Left lung (tissue), 10 donors: Measurements from ENCODE around the gene FREM1. TPM values are rescaled to one million over a fixed set of nuclear protein-coding genes. Genes with fewer than 3 reads are reported as not detected.

Experiments
- ATAC-seq: fragments of 200-7000 bp; cut with Tn5 transposase; one replicate; pipeline ENCODE4 v1.9.1; 2020; ENCODE audit warnings: moderate library complexity
- DNase-seq, 4 donors: peaks; one replicate each; pipeline ENCODE4 v3.0.0-alpha.2; 2013 to 2020
- H3K27ac ChIP-seq, 2 donors: fragments of 200-600 bp; sonication (generic) in 1 of 2; one replicate each; pipeline versions ENCODE4 v1.5.0 to v1.8.0; 2020 to 2021
- H3K27me3 ChIP-seq, 2 donors: fragments of 200-600 bp; sonication (generic) in 1 of 2; one replicate each; pipeline versions ENCODE4 v1.5.0 to v1.8.0; 2020 to 2021
- H3K36me3 ChIP-seq, 2 donors: fragments of 200-600 bp; sonication (generic) in 1 of 2; one replicate each; pipeline versions ENCODE4 v1.5.0 to v1.8.0; 2020 to 2021
- H3K4me1 ChIP-seq, 2 donors: fragments of 200-600 bp; one replicate each; pipeline ENCODE4 v1.8.0; 2021
- H3K4me3 ChIP-seq, 2 donors: fragments of 200-600 bp; sonication (generic) in 1 of 2; one replicate each; pipeline versions ENCODE4 v1.5.0 to v1.8.0; 2020 to 2021; ENCODE audit warnings: mild to moderate bottlenecking in 1 of 2
- H3K9me3 ChIP-seq, 2 donors: fragments of 200-600 bp; sonication (generic) in 1 of 2; one replicate each; pipeline versions ENCODE4 v1.5.0 to v1.8.0; 2020 to 2021
- intact Hi-C, 2 donors: fragments of 100-400 bp; cut with DNase I; formaldehyde crosslinking; loops; one replicate each; pipeline versions ENCODE4 v1.11.2 to v1.14.2; 2022
- polyA plus RNA-seq, 6 donors: library from polyadenylated mRNA; unstranded; fragments of 120-200 nt; gene quantifications; one replicate each; pipeline ENCODE4 v1.2.1, GENCODE V29; 2013; ENCODE audit not compliant: insufficient read length in 6 of 6
- total RNA-seq, 2 donors: library from RNA; stranded (reverse); fragmentation: NEBNext Ultra II Directional; extraction: Animal tissue kit (Norgen Biotek cat#: 25700); gene quantifications; one replicate each; pipeline ENCODE4 v1.2.1, GENCODE V29; 2021
- TF ChIP-seq, protein P1 (sequence below), 2 donors: fragments of 200-600 bp; sonication (generic) in 1 of 2; IDR thresholded peaks; one replicate each; pipeline versions ENCODE4 v1.5.0 to v1.8.0; 2021; ENCODE audit warnings: antibody characterized with exemption in 2 of 2
- donor health status: DM: no; HTN: yes; CAD: no.
- donor health status: DM: no; HTN: no; CAD: no.

FREM1 gene
- total and polyA plus RNA-seq, 8 donors = 2.4 to 104 (median 66.4) TPM

DNA sequence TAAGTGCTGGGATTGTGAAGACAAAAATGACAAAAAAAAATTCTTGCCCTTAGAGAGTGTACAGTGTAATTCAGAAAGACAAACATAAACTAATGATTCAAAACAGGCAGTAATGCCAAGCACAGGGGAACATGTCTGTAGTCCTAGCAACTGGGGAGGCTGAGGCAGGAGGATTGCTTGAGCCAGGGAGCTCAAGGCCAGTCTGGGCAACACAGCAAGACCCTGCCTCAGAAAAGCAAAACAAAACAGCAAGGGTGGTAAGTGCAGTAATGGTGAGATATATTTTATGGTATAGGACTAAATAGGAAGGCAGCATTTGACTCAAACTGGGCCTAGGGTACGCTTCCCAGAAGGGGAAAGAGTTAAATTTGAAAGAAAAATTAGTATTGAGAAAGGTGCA, 18.9 kb downstream of the FREM1 start:
- Histone ChIP-seq H3K4me3 (no peak overlapping the region), H3K9me3 (no peaks in the 10 kb centered on the region), H3K36me3 (no peaks in the 10 kb centered on the region), H3K27me3 (no peaks in the 10 kb centered on the region), H3K27ac (no peak overlapping the region), H3K4me1 (no peaks in the 10 kb centered on the region)
- intact Hi-C loops = no loop called here
- TF ChIP-seq, protein P1, sequence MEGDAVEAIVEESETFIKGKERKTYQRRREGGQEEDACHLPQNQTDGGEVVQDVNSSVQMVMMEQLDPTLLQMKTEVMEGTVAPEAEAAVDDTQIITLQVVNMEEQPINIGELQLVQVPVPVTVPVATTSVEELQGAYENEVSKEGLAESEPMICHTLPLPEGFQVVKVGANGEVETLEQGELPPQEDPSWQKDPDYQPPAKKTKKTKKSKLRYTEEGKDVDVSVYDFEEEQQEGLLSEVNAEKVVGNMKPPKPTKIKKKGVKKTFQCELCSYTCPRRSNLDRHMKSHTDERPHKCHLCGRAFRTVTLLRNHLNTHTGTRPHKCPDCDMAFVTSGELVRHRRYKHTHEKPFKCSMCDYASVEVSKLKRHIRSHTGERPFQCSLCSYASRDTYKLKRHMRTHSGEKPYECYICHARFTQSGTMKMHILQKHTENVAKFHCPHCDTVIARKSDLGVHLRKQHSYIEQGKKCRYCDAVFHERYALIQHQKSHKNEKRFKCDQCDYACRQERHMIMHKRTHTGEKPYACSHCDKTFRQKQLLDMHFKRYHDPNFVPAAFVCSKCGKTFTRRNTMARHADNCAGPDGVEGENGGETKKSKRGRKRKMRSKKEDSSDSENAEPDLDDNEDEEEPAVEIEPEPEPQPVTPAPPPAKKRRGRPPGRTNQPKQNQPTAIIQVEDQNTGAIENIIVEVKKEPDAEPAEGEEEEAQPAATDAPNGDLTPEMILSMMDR (IDR thresholded peaks at IDR 0.05) = no peak
- peak; percentile 55 for ATAC-seq
- DNase-seq = no peak

DNA sequence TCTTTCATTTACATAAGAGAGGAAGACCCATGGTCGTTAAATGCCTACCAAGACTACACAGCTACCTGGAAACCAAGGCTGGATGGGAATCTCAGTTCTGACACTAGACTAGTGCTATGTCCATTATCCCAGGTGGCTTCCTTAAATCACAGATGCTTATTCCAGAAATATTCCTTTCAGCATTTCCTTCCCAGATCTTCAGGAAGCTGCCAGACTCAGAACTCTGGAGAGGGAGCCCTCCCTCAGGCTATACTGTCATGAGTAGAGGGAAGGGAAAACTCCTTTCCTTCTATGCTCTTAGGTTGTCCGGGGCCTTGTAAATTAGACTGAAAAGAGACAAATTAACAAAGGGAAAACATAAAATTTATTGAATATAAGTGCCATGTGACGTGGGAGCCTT, 20.8 kb downstream of the FREM1 start:
- no peaks in the 10 kb centered on the region for H3K9me3 ChIP-seq
- DNase-seq = peak in 2 of 4 donors; percentile 50 to 73
- TF ChIP-seq, protein P1 (IDR thresholded peaks at IDR 0.05) = no peak
- intact Hi-C loops = no loop called here
- no peaks in the 10 kb centered on the region for H3K27me3 ChIP-seq
- H3K4me3 ChIP-seq = no peak overlapping the region
- H3K27ac ChIP-seq = no peak overlapping the region
- no peaks in the 10 kb centered on the region for H3K4me1 ChIP-seq
- H3K36me3 ChIP-seq = no peaks in the 10 kb centered on the region
- no peak for ATAC-seq

DNA sequence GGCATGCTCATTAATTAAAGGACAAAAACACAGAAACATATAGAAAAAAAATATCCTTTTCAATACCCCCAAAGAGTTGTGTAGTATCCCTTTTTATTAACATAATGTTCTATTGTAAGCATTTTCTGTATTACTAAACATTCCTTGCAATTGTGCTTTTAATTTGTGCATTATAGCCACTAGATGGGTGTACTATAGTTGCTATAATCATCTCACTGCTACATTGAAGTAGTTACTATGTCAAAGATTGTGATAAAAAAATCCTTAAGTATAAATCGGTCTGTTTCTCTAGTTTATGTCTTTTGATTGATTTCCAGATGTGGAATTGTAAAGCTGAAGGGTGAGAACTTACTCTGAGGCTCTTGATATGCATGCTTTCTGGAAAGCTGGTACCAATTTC, 21.4 kb downstream of the FREM1 start:
- no peak for ATAC-seq
- no peaks in the 10 kb centered on the region for H3K36me3 ChIP-seq
- H3K4me1 ChIP-seq = no peaks in the 10 kb centered on the region
- H3K27ac ChIP-seq = no peak overlapping the region
- H3K4me3 ChIP-seq = no peak overlapping the region
- H3K9me3 ChIP-seq = no peaks in the 10 kb centered on the region
- H3K27me3 ChIP-seq = no peaks in the 10 kb centered on the region
- no peak for DNase-seq
- TF ChIP-seq, protein P1 (IDR thresholded peaks at IDR 0.05) = no peak
- intact Hi-C loops = no loop called here

DNA sequence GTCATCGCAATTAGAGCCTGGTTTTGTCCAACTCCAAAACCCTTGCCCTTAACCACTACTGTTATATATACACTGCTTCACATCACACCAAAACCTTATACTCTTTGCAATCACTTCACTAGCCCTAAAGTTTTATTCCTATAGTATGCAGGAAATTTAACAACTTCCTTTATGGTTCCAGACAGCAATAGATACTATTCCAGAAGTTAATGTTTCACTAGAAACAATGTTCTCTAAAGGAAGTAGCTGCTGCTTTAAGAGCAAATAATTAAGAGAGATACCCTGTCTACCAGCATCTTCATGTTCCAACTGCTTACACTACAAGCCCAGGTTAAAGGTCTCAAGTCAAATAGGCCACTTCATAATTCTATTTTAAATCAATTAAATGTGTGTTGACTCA, 22.0 kb downstream of the FREM1 start:
- ATAC-seq = no peak
- DNase-seq = no peak
- no peak overlapping the region for H3K27ac ChIP-seq
- no peaks in the 10 kb centered on the region for H3K4me1 ChIP-seq
- no peaks in the 10 kb centered on the region for H3K9me3 ChIP-seq
- H3K4me3 ChIP-seq = no peak overlapping the region
- H3K36me3 ChIP-seq = no peaks in the 10 kb centered on the region
- TF ChIP-seq, protein P1 (IDR thresholded peaks at IDR 0.05) = no peak
- intact Hi-C loops = no loop called here
- no peaks in the 10 kb centered on the region for H3K27me3 ChIP-seq

DNA sequence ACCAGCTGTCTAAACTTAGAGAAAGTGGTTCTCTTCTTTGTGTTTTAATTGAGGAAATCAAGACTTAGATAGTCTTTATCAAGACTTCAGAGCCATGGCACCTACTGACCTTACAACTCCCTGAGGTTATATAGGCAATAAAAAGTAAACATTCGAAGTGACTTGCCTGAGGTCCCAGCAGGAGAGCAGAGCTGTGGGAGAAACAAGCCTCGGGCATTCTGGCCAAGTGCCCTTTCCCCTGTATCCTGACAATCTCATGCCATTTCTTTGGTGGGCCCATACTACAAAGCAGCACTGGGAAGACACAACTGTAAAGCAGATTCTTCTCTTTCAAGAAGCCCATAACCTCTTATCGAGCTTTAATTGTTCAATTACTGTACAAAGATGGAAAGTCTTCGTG, 23.1 kb downstream of the FREM1 start:
- no peaks in the 10 kb centered on the region for H3K9me3 ChIP-seq
- H3K4me3 ChIP-seq = no peak overlapping the region
- intact Hi-C loops = no loop called here
- no peak for ATAC-seq
- TF ChIP-seq, protein P1 (IDR thresholded peaks at IDR 0.05) = no peak
- DNase-seq = no peak
- H3K4me1 ChIP-seq = no peaks in the 10 kb centered on the region
- no peak overlapping the region for H3K27ac ChIP-seq
- no peaks in the 10 kb centered on the region for H3K36me3 ChIP-seq
- H3K27me3 ChIP-seq = no peaks in the 10 kb centered on the region
